ENCODE results near the gene ACBD3. TPM values are rescaled to one million over a fixed set of nuclear protein-coding genes. Genes with fewer than 3 reads are reported as not detected.

ACBD3 gene
- total RNA-seq, 1 donor from 2014 or later = 30.1 TPM

GRCh38 chr1:226148121-226148648 is 38.4 kb downstream of the ACBD3 start:
- no peak for DNase-seq
- no peak for ATAC-seq
- intact Hi-C loops (cut with micrococcal nuclease) = no loop called here

GRCh38 chr1:226144045-226144444 is 42.5 kb downstream of the ACBD3 start:
- DNase-seq (no peak), ATAC-seq (no peak)
- intact Hi-C loops (cut with micrococcal nuclease) = no loop called here

- ATAC-seq (no peak), DNase-seq (no peak)
Measured at GRCh38 chr1:226135709-226136108, 50.8 kb downstream of the ACBD3 start.

GRCh38 chr1:226135059-226135651 is 51.4 kb downstream of the ACBD3 start:
- peak; percentile 80 for ATAC-seq
- DNase-seq = peak; percentile 74
- intact Hi-C loops (cut with micrococcal nuclease) = no loop called here

More at GRCh38 chr1:226135709-226136108, 50.8 kb downstream of the ACBD3 start:
- intact Hi-C loops (cut with micrococcal nuclease) = no loop called here

GRCh38 chr1:226134170-226135058 is 52.1 kb downstream of the ACBD3 start:
- ATAC-seq (no peak), DNase-seq (no peak)
- intact Hi-C loops (cut with micrococcal nuclease) = no loop called here

- intact Hi-C loops (cut with micrococcal nuclease) = no loop called here
- ATAC-seq (no peak), DNase-seq (no peak)
Measured at GRCh38 chr1:226133504-226134123, 52.9 kb downstream of the ACBD3 start.

- ATAC-seq = no peak
- no peak for DNase-seq
- intact Hi-C loops (cut with micrococcal nuclease) = no loop called here
Measured at GRCh38 chr1:226132728-226133503, 53.6 kb downstream of the ACBD3 start.

GRCh38 chr1:226131639-226132038 is 54.9 kb downstream of the ACBD3 start:
- intact Hi-C loops (cut with micrococcal nuclease) = no loop called here
- ATAC-seq = no peak

GRCh38 chr1:226129230-226129629 is 57.3 kb downstream of the ACBD3 start:
- no peak for DNase-seq
- intact Hi-C loops (cut with micrococcal nuclease) = loop anchor here (10.0 kb wide), 1 partner anchor 56 kb away; the partner anchor contains the start of gene ACBD3
- no peak for ATAC-seq

More at GRCh38 chr1:226131639-226132038, 54.9 kb downstream of the ACBD3 start:
- no peak for DNase-seq

- no peak for ATAC-seq
- no peak for DNase-seq
- intact Hi-C loops (cut with micrococcal nuclease) = loop anchor here (10.0 kb wide), 1 partner anchor 56 kb away; the partner anchor contains the start of gene ACBD3
Measured at GRCh38 chr1:226128487-226129075, 58.0 kb downstream of the ACBD3 start.

GRCh38 chr1:226126824-226127569 is 59.5 kb downstream of the ACBD3 start:
- intact Hi-C loops (cut with micrococcal nuclease) = loop anchor here (10.0 kb wide), 1 partner anchor 58 kb away; the partner anchor contains the start of gene ACBD3
- no peak for DNase-seq
- no peak for ATAC-seq

GRCh38 chr1:226125831-226126230 is 60.7 kb downstream of the ACBD3 start:
- intact Hi-C loops (cut with micrococcal nuclease) = loop anchor here (10.0 kb wide), 1 partner anchor 59 kb away; the partner anchor contains the start of gene ACBD3
- ATAC-seq (no peak), DNase-seq (no peak)

GRCh38 chr1:226125097-226125630 is 61.4 kb downstream of the ACBD3 start:
- ATAC-seq = peak; percentile 51
- DNase-seq = peak; percentile 90
- intact Hi-C loops (cut with micrococcal nuclease) = loop anchor here (10.0 kb wide), 1 partner anchor 60 kb away; the partner anchor contains the start of gene ACBD3

GRCh38 chr1:226123591-226124471 is 62.7 kb downstream of the ACBD3 start:
- no peak for ATAC-seq
- no peak for DNase-seq
- intact Hi-C loops (cut with micrococcal nuclease) = loop anchor here (5.0 to 10.0 kb wide), 2 partner anchors 57 to 61 kb away; partner anchors contain the start of gene ACBD3

- no peak for DNase-seq
- ATAC-seq = no peak
- intact Hi-C loops (cut with micrococcal nuclease) = loop anchor here (5.0 to 10.0 kb wide), 2 partner anchors 56 to 62 kb away; partner anchors contain the start of gene ACBD3
Measured at GRCh38 chr1:226123212-226123560, 63.4 kb downstream of the ACBD3 start.

Measured in left ventricle myocardium superior (tissue), 1 donor.